B cell (primary cell): Measurements from ENCODE around the gene SEC24A. TPM values are rescaled to one million over a fixed set of nuclear protein-coding genes. Genes with fewer than 3 reads are reported as not detected.
"Not testable (repeated sequence)": the region's sequence is repeated elsewhere in the genome, so short reads cannot be mapped to it uniquely, and the experiment has no call there.

Source experiments
- ATAC-seq: fragments of 200-7000 bp; cut with Tn5 transposase; one replicate; pipeline ENCODE4 v1.10.0; 2021; ENCODE audit warnings: low read depth, mild to moderate bottlenecking, moderate number of reproducible peaks, moderate library complexity
- CTCF ChIA-PET: fragments of 350-600 bp; sonication (Branson Sonifier 250); formaldehyde crosslinking; loops from one replicate; lab custom pipeline; 2021; ENCODE audit warnings: antibody characterized with exemption, inconsistent platforms; lab: Charles Lee
- POLR2A ChIA-PET: fragments of 350-600 bp; sonication (Branson Sonifier 250); formaldehyde crosslinking; loops from one replicate; lab custom pipeline; 2021; ENCODE audit warnings: antibody characterized with exemption; lab: Charles Lee
- DNase-seq: peaks from one replicate; pipeline ENCODE4 v3.0.0; 2013
- H2AFZ ChIP-seq: 2 replicates; pipeline ENCODE4 v1.6.1; 2012; ENCODE audit warnings: mild to moderate bottlenecking, low read depth, low read length; ENCODE audit not compliant: insufficient read depth, poor library complexity, severe bottlenecking
- H3K27ac ChIP-seq, 2 donors: 1 replicate in 1 of 2; 2 replicates in 1 of 2; pipeline ENCODE4 v1.5.1; 2012 to 2013; ENCODE audit warnings: low read length in 2 of 2, mild to moderate bottlenecking in 2 of 2, moderate library complexity in 1 of 2
- H3K27me3 ChIP-seq, 4 experiments: fragments of 200-600 bp in 1 of 4; sonication (generic) in 1 of 4; replicated peaks in 1 of 4; 1 replicate in 2 of 4; 2 replicates in 2 of 4; pipeline versions ENCODE4 v1.6.1 to v1.7.0; 2013 to 2016; ENCODE audit warnings: low read length in 3 of 4, mild to moderate bottlenecking in 2 of 4, mixed read lengths in 1 of 4, moderate library complexity in 1 of 4; ENCODE audit not compliant: insufficient read depth in 4 of 4, control insufficient read depth in 3 of 4; ENCODE audit errors: control extremely low read depth in 1 of 4
- H3K36me3 ChIP-seq, 2 experiments: replicated peaks in 1 of 2; 1 replicate in 1 of 2; 2 replicates in 1 of 2; pipeline versions ENCODE4 v1.6.1 to v1.7.1; 2013; ENCODE audit warnings: low read length in 1 of 2; ENCODE audit not compliant: insufficient read depth in 2 of 2, control insufficient read depth in 1 of 2; ENCODE audit errors: control extremely low read depth in 1 of 2, extremely low read depth in 1 of 2
- H3K4me1 ChIP-seq, 2 donors: fragments of 200-600 bp in 1 of 2; sonication (generic) in 1 of 2; 1 replicate in 1 of 2; 2 replicates in 1 of 2; pipeline versions ENCODE4 v1.5.1 to v1.6.1; 2013 to 2017; ENCODE audit warnings: low read length in 2 of 2; ENCODE audit not compliant: control insufficient read depth in 2 of 2, insufficient read depth in 2 of 2
- H3K4me2 ChIP-seq: replicated peaks from 2 replicates; pipeline ENCODE3; 2012; ENCODE audit warnings: mild to moderate bottlenecking, low read depth, low read length; ENCODE audit not compliant: poor library complexity, severe bottlenecking
- H3K4me3 ChIP-seq, 5 experiments: fragments of 200-600 bp in 1 of 5; sonication (generic) in 1 of 5; 1 replicate in 3 of 5; 2 replicates in 2 of 5; pipeline versions ENCODE4 v1.5.1 to v1.7.0; 2011 to 2016; ENCODE audit warnings: low read length in 4 of 5, mild to moderate bottlenecking in 4 of 5, low read depth in 2 of 5, control low read depth in 1 of 5, moderate library complexity in 1 of 5; ENCODE audit not compliant: insufficient read depth in 1 of 5; ENCODE audit errors: control extremely low read depth in 1 of 5, extremely low read depth in 1 of 5
- H3K79me2 ChIP-seq: fragments of 200-600 bp; sonication (generic); one replicate; pipeline ENCODE4 v1.6.0; 2016; ENCODE audit warnings: low read length; ENCODE audit not compliant: control insufficient read depth, insufficient read depth
- H3K9ac ChIP-seq: fragments of 200-600 bp; sonication (generic); 2 replicates; pipeline ENCODE4 v1.6.1; 2017; ENCODE audit warnings: mild to moderate bottlenecking, low read length, moderate library complexity
- H3K9me3 ChIP-seq, 3 donors: one replicate each; pipeline versions ENCODE4 v1.6.1 to v1.7.1; 2013; ENCODE audit warnings: low read length in 2 of 3; ENCODE audit not compliant: control insufficient read depth in 2 of 3, insufficient read depth in 1 of 3; ENCODE audit errors: control extremely low read depth in 1 of 3
- H4K20me1 ChIP-seq: 2 replicates; pipeline ENCODE4 v1.6.0; 2012; ENCODE audit warnings: mild to moderate bottlenecking, low read length; ENCODE audit not compliant: insufficient read depth, control insufficient read depth, poor library complexity, severe bottlenecking
- H3K27ac Mint-ChIP-seq: one replicate; pipeline ENCODE4 v1.8.0; 2021; ENCODE audit warnings: mixed read lengths
- H3K27me3 Mint-ChIP-seq: one replicate; pipeline ENCODE4 v1.8.0; 2021; ENCODE audit warnings: mixed read lengths
- H3K4me1 Mint-ChIP-seq: one replicate; pipeline ENCODE4 v1.8.0; 2021; ENCODE audit warnings: mixed read lengths
- H3K4me3 Mint-ChIP-seq: one replicate; pipeline ENCODE4 v1.8.0; 2021; ENCODE audit warnings: mixed read lengths
- H3K9me3 Mint-ChIP-seq: one replicate; pipeline ENCODE4 v1.8.0; 2022; ENCODE audit warnings: mixed read lengths; ENCODE audit not compliant: insufficient read depth
- CTCF ChIP-seq: fragments of 200-600 bp; IDR thresholded peaks from one replicate; pipeline ENCODE4 v1.8.0; 2022; ENCODE audit warnings: antibody characterized with exemption, mild to moderate bottlenecking
- EZH2 ChIP-seq: IDR thresholded peaks from 2 replicates; pipeline ENCODE4 v1.6.1; 2012; ENCODE audit warnings: borderline replicate concordance, low read depth, mild to moderate bottlenecking, moderate library complexity, low read length; ENCODE audit not compliant: insufficient read depth, poor library complexity, severe bottlenecking
- WGBS: methylation state at CpG from one replicate; pipeline ENCODE4 v1.1.5; 2013; ENCODE audit warnings: missing lambda C conversion rate; ENCODE audit not compliant: insufficient coverage; 5-methylcytosine and 5-hydroxymethylcytosine counted together
- intact Hi-C: fragments of 100-400 bp; cut with micrococcal nuclease; formaldehyde crosslinking; loops from one replicate; pipeline ENCODE4 v1.10.0; 2022
- polyA plus RNA-seq: library from polyadenylated mRNA; depleted of rRNA; stranded (reverse); fragments of >200 nt; gene quantifications from 2 replicates; pipeline ENCODE4 v1.2.3, GENCODE V29; 2012
- total RNA-seq, 2 donors: library from RNA; stranded (reverse); fragments of 120-200 nt in 1 of 2; gene quantifications; 1 replicate in 1 of 2; 2 replicates in 1 of 2; pipeline versions ENCODE4 v1.2.3 to v1.2.4, GENCODE V29; 2013 to 2022

The SEC24A gene
- total and polyA plus RNA-seq, 2 donors (not counting 1 experiment from before 2014, with no cell fraction given) = 6.9 to 13.0 TPM

GRCh38 chr5:134714541-134714940, 66.0 kb downstream of the SEC24A start:
- ChIA-PET CTCF (interaction anchor here (0.8 kb wide), 1 partner anchor 191 kb away, joined by 3 read pairs; no protein-coding TSS in a partner anchor), POLR2A (no interaction called here)
- H3K27me3 Mint-ChIP-seq = no peaks in the 10 kb centered on the region

GRCh38 chr5:134715466-134715865, 66.9 kb downstream of the SEC24A start:
- no CpG with 5 or more reads among the region's 4 CpGs for WGBS
- H3K4me3 ChIP-seq, ATAC-seq, H4K20me1 ChIP-seq, H2AFZ ChIP-seq, DNase-seq, H3K9me3 ChIP-seq, H3K4me3 Mint-ChIP-seq, H3K4me2 ChIP-seq, H3K79me2 ChIP-seq, CTCF ChIA-PET, H3K27me3 ChIP-seq, POLR2A ChIA-PET, H3K4me1 Mint-ChIP-seq, H3K27me3 Mint-ChIP-seq, H3K27ac ChIP-seq, H3K4me1 ChIP-seq, intact Hi-C loops, H3K27ac Mint-ChIP-seq, H3K9me3 Mint-ChIP-seq, H3K9ac ChIP-seq: not testable (repeated sequence)
- H3K36me3 ChIP-seq = peaks cover 8 to 35% of the 10 kb centered on the region in 2 experiments

More at GRCh38 chr5:134714541-134714940, 66.0 kb downstream of the SEC24A start:
- no peaks in the 10 kb centered on the region for H3K79me2 ChIP-seq
- H3K4me3 ChIP-seq = no peak overlapping the region
- TF ChIP-seq CTCF = no peak
- no peak for TF ChIP-seq EZH2
- no peaks in the 10 kb centered on the region for H3K9me3 ChIP-seq
- WGBS = no CpG with 5 or more reads among the region's 3 CpGs
- H3K4me1 ChIP-seq = no peaks in the 10 kb centered on the region
- DNase-seq = no peak
- intact Hi-C loops = no loop called here
- no peaks in the 10 kb centered on the region for H3K4me1 Mint-ChIP-seq
- no peak for ATAC-seq
- H3K9ac ChIP-seq = no peak overlapping the region
- H3K27ac Mint-ChIP-seq = no peak overlapping the region
- H3K36me3 ChIP-seq = peaks cover 8 to 32% of the 10 kb centered on the region in 2 experiments
- no peaks in the 10 kb centered on the region for H4K20me1 ChIP-seq
- H2AFZ ChIP-seq = no peak overlapping the region
- no peak overlapping the region for H3K4me3 Mint-ChIP-seq
- no peak overlapping the region for H3K4me2 ChIP-seq
- no peak overlapping the region for H3K27ac ChIP-seq
- no peaks in the 10 kb centered on the region for H3K27me3 ChIP-seq
- no peaks in the 10 kb centered on the region for H3K9me3 Mint-ChIP-seq
